H1 (cell line): ENCODE measurements around the gene PRKCZ. TPM values are rescaled to one million over a fixed set of nuclear protein-coding genes. Genes with fewer than 3 reads are reported as not detected.
A peak's percentile ranks its signal among the peaks of the same experiment; 100 is the strongest.

Source experiments
- CTCF ChIA-PET: fragments of 300-600 bp; sonication (Branson Sonifier 250); formaldehyde crosslinking; loops from one replicate; lab custom pipeline; 2021; ENCODE audit not compliant: partially characterized antibody; lab: Charles Lee
- POLR2A ChIA-PET: fragments of 300-600 bp; sonication (Branson Sonifier 250); formaldehyde crosslinking; loops from one replicate; lab custom pipeline; 2021; ENCODE audit warnings: inconsistent platforms; ENCODE audit not compliant: partially characterized antibody; lab: Charles Lee
- DNase-seq, 2 experiments: peaks; one replicate each; pipeline versions ENCODE4 v3.0.0 to v3.0.0-alpha.2; 2010 to 2022; ENCODE audit warnings: low spot score in 2 of 2, low read depth in 1 of 2, mixed read lengths in 1 of 2
- FAIRE-seq: peaks from 2 replicates; lab custom pipeline; 2011; peaks lifted over from hg19 to GRCh38; lab: Jason Lieb, UNC
- H2AFZ ChIP-seq: 2 replicates; pipeline ENCODE4 v1.8.1; 2012; ENCODE audit warnings: low read length, inconsistent platforms
- H2AK5ac ChIP-seq: 2 replicates; pipeline ENCODE4 v1.6.1; 2013; ENCODE audit warnings: low read depth, low read length
- H2BK120ac ChIP-seq: replicated peaks from 2 replicates; pipeline ENCODE3; 2013; ENCODE audit warnings: low read depth, low read length, inconsistent platforms
- H2BK12ac ChIP-seq: 2 replicates; pipeline ENCODE4 v1.6.1; 2013; ENCODE audit warnings: low read depth, low read length
- H2BK15ac ChIP-seq: 2 replicates; pipeline ENCODE4 v1.6.1; 2013; ENCODE audit warnings: low read length
- H2BK20ac ChIP-seq: 2 replicates; pipeline ENCODE4 v1.6.1; 2013; ENCODE audit warnings: low read length
- H2BK5ac ChIP-seq: 2 replicates; pipeline ENCODE4 v1.6.1; 2013; ENCODE audit warnings: low read depth, low read length
- H3K14ac ChIP-seq: 2 replicates; pipeline ENCODE4 v1.6.1; 2013; ENCODE audit warnings: inconsistent platforms; ENCODE audit not compliant: insufficient read length
- H3K18ac ChIP-seq: 2 replicates; pipeline ENCODE4 v1.6.1; 2013; ENCODE audit warnings: low read length; ENCODE audit errors: extremely low read depth
- H3K23ac ChIP-seq: 2 replicates; pipeline ENCODE4 v1.6.1; 2013; ENCODE audit warnings: inconsistent platforms; ENCODE audit not compliant: insufficient read length
- H3K23me2 ChIP-seq: 2 replicates; pipeline ENCODE4 v1.6.1; 2013; ENCODE audit warnings: low read depth, low read length
- H3K27ac ChIP-seq: 2 replicates; pipeline ENCODE4 v1.6.1; 2011; ENCODE audit warnings: low read depth, low read length, inconsistent platforms
- H3K27me3 ChIP-seq, 4 experiments: replicated peaks in 1 of 4; 1 replicate in 1 of 4; 2 replicates in 3 of 4; pipeline versions ENCODE4 v1.6.1 to v1.8.1; 2011 to 2013; ENCODE audit warnings: low read length in 3 of 4, mild to moderate bottlenecking in 3 of 4, inconsistent platforms in 2 of 4, mixed read lengths in 2 of 4, moderate library complexity in 1 of 4; ENCODE audit not compliant: control insufficient read depth in 3 of 4, insufficient read depth in 3 of 4; ENCODE audit errors: extremely low read depth in 1 of 4
- H3K36me3 ChIP-seq, 4 experiments: 2 replicates each; pipeline versions ENCODE4 v1.6.1 to v1.8.1; 2011 to 2013; ENCODE audit warnings: mild to moderate bottlenecking in 4 of 4, low read length in 3 of 4, moderate library complexity in 2 of 4, control low read depth in 1 of 4, inconsistent platforms in 1 of 4; ENCODE audit not compliant: insufficient read depth in 4 of 4, control insufficient read depth in 2 of 4
- H3K4ac ChIP-seq: replicated peaks from 2 replicates; pipeline ENCODE3; 2013; ENCODE audit warnings: low read length, low read depth, mixed read lengths, inconsistent platforms; ENCODE audit not compliant: insufficient read length
- H3K4me1 ChIP-seq, 4 experiments: replicated peaks in 1 of 4; 1 replicate in 1 of 4; 2 replicates in 3 of 4; pipeline versions ENCODE4 v1.6.1 to v1.8.1; 2011 to 2013; ENCODE audit warnings: low read length in 3 of 4, inconsistent platforms in 2 of 4, mixed read lengths in 1 of 4; ENCODE audit not compliant: insufficient read depth in 4 of 4, control insufficient read depth in 3 of 4
- H3K4me2 ChIP-seq, 2 experiments: 2 replicates each; pipeline versions ENCODE4 v1.6.1 to v1.8.1; 2011 to 2013; ENCODE audit warnings: low read depth in 2 of 2, low read length in 2 of 2, control low read depth in 1 of 2, inconsistent platforms in 1 of 2, mild to moderate bottlenecking in 1 of 2; ENCODE audit not compliant: insufficient read depth in 1 of 2
- H3K4me3 ChIP-seq, 4 experiments: fragments of 200-600, 300-600 bp in 1 of 4; sonication (generic), shearing (Covaris generic), sonication (Bioruptor Twin) in 1 of 4; 2 replicates each; pipeline versions ENCODE4 v1.5.1 to v1.8.1; 2011 to 2016; ENCODE audit warnings: low read length in 4 of 4, low read depth in 3 of 4, control low read depth in 2 of 4, inconsistent platforms in 2 of 4, mild to moderate bottlenecking in 2 of 4, mixed read lengths in 1 of 4, moderate library complexity in 1 of 4; ENCODE audit not compliant: insufficient read depth in 2 of 4; ENCODE audit errors: extremely low read depth in 1 of 4
- H3K56ac ChIP-seq: replicated peaks from 2 replicates; pipeline ENCODE3; 2013; ENCODE audit warnings: low read depth, mild to moderate bottlenecking, mixed read lengths, low read length, inconsistent platforms; ENCODE audit not compliant: insufficient read length
- H3K79me1 ChIP-seq: 2 replicates; pipeline ENCODE4 v1.6.1; 2013; ENCODE audit warnings: low read depth, low read length, control low read depth
- H3K79me2 ChIP-seq, 2 experiments: 2 replicates each; pipeline versions ENCODE4 v1.6.1 to v1.8.1; 2012 to 2013; ENCODE audit warnings: low read length in 2 of 2, mild to moderate bottlenecking in 2 of 2, inconsistent platforms in 1 of 2; ENCODE audit not compliant: insufficient read depth in 2 of 2, control insufficient read depth in 1 of 2
- H3K9ac ChIP-seq, 4 experiments: replicated peaks in 1 of 4; 1 replicate in 1 of 4; 2 replicates in 3 of 4; pipeline versions ENCODE4 v1.6.1 to v1.8.1; 2011 to 2013; ENCODE audit warnings: low read depth in 3 of 4, low read length in 3 of 4, control low read depth in 2 of 4, mild to moderate bottlenecking in 2 of 4, moderate library complexity in 2 of 4, inconsistent platforms in 1 of 4; ENCODE audit errors: extremely low read depth in 1 of 4
- H3K9me3 ChIP-seq, 2 experiments: 2 replicates each; pipeline versions ENCODE4 v1.6.1 to v1.8.1; 2012 to 2013; ENCODE audit warnings: mild to moderate bottlenecking in 2 of 2, moderate library complexity in 2 of 2, control low read depth in 1 of 2, inconsistent platforms in 1 of 2, low read depth in 1 of 2, low read length in 1 of 2, mixed read lengths in 1 of 2; ENCODE audit not compliant: insufficient read depth in 2 of 2
- H4K20me1 ChIP-seq, 2 experiments: replicated peaks in 1 of 2; 2 replicates each; pipeline versions ENCODE3 to v1.8.1; 2011 to 2013; ENCODE audit warnings: inconsistent platforms in 2 of 2, low read length in 2 of 2, mild to moderate bottlenecking in 1 of 2; ENCODE audit not compliant: insufficient read depth in 2 of 2, control insufficient read depth in 1 of 2
- H4K5ac ChIP-seq: 2 replicates; pipeline ENCODE4 v1.6.1; 2013; ENCODE audit warnings: low read length, low read depth, mixed read lengths, inconsistent platforms; ENCODE audit not compliant: insufficient read length
- H4K8ac ChIP-seq: 2 replicates; pipeline ENCODE4 v1.8.0; 2013; ENCODE audit warnings: mild to moderate bottlenecking, moderate library complexity, low read length, inconsistent platforms; ENCODE audit not compliant: insufficient read depth; ENCODE audit errors: extremely low read depth
- H4K91ac ChIP-seq: replicated peaks from 2 replicates; pipeline ENCODE3; 2013; ENCODE audit warnings: low read length, mixed read lengths, inconsistent platforms; ENCODE audit not compliant: insufficient read length
- BACH1 ChIP-seq: IDR thresholded peaks from 2 replicates; pipeline ENCODE4 v1.6.1; 2012; ENCODE audit warnings: low read length, improper control_type of control experiment
- CBX8 ChIP-seq: fragments of 300-800, 300-1000 bp; sonication (generic); IDR thresholded peaks from 2 replicates; pipeline ENCODE4 v1.7.1; 2016; ENCODE audit warnings: low read depth, low read length, borderline replicate concordance
- CHD2 ChIP-seq: IDR thresholded peaks from 2 replicates; pipeline ENCODE4 v1.6.1; 2012; ENCODE audit warnings: low read length, improper control_type of control experiment
- E2F6 ChIP-seq: IDR thresholded peaks from 2 replicates; pipeline ENCODE4 v1.6.1; 2012; ENCODE audit warnings: inconsistent platforms
- HDAC2 ChIP-seq, 2 experiments: fragments of 300-600 bp in 1 of 2; sonication (generic) in 1 of 2; IDR thresholded peaks; 2 replicates each; pipeline ENCODE4 v1.6.1; 2011 to 2012; ENCODE audit warnings: low read depth in 2 of 2, low read length in 2 of 2, mild to moderate bottlenecking in 2 of 2, moderate library complexity in 2 of 2, borderline replicate concordance in 1 of 2, inconsistent platforms in 1 of 2
- JUN ChIP-seq: IDR thresholded peaks from 2 replicates; pipeline ENCODE4 v1.6.1; 2011; ENCODE audit warnings: low read depth, mild to moderate bottlenecking, improper control_type of control experiment, low read length
- KDM4A ChIP-seq: IDR thresholded peaks from one replicate; pipeline ENCODE4 v1.7.1; 2012; ENCODE audit warnings: low read depth, mild to moderate bottlenecking, moderate library complexity, low read length, inconsistent platforms; ENCODE audit not compliant: severe bottlenecking
- MAFK ChIP-seq: IDR thresholded peaks from 2 replicates; pipeline ENCODE4 v1.6.1; 2012; ENCODE audit warnings: low read depth, mild to moderate bottlenecking, improper control_type of control experiment, low read length
- TCF12 ChIP-seq: IDR thresholded peaks from 2 replicates; pipeline ENCODE4 v1.6.1; 2011; ENCODE audit warnings: low read depth, mild to moderate bottlenecking, low read length
- TEAD4 ChIP-seq: IDR thresholded peaks from 2 replicates; pipeline ENCODE4 v1.6.1; 2012; ENCODE audit warnings: low read depth, low read length, inconsistent platforms, mixed read lengths
- WGBS, 2 experiments: shearing (Covaris generic) in 1 of 2; methylation state at CpG; one replicate each; pipeline versions ENCODE4 v1.1.6 to v1.1.7; 2013 to 2015; ENCODE audit warnings: low lambda C conversion rate in 2 of 2, mixed read lengths in 2 of 2, inconsistent platforms in 1 of 2, low coverage in 1 of 2, missing lambda C conversion rate in 1 of 2; ENCODE audit not compliant: insufficient replicate concordance in 2 of 2, insufficient coverage in 1 of 2, insufficient read length in 1 of 2; ENCODE audit errors: extremely low coverage in 1 of 2, missing lambda C conversion rate in 1 of 2; 5-methylcytosine and 5-hydroxymethylcytosine counted together
- polyA plus RNA-seq, 7 experiments: library from polyadenylated mRNA; depleted of rRNA in 3 of 7; stranded (reverse) in 5 of 7; unstranded in 2 of 7; fragments of >200 nt in 5 of 7; fragments of 200-250 nt in 2 of 7; gene quantifications; 1 replicate in 5 of 7; 2 replicates in 1 of 7; 4 replicates in 1 of 7; pipeline versions ENCODE4 v1.2.1 to v1.2.3, GENCODE V29; 2011 to 2013; ENCODE audit warnings: missing spikeins in 2 of 7, mixed read lengths in 2 of 7
- total RNA-seq: library from RNA; stranded (reverse); fragmentation: NEBNext Ultra II Directional; extraction: Animal tissue kit (Norgen Biotek cat#: 25700); gene quantifications from 2 replicates; pipeline ENCODE4 v1.2.1, GENCODE V29; 2021

The PRKCZ gene
- total and polyA plus RNA-seq, 2 of the 8 experiments (the other 6 are each of a cell fraction or from before 2014, with no cell fraction given) = 37.4 to 45.1 TPM

- Histone ChIP-seq H2BK20ac (peak overlapping the region; percentile 98; the same call in 1 of the 2 replicates), H3K27me3 (peaks cover 0 to 7% (median 0%) of the 10 kb centered on the region in 4 experiments; a peak in 3 of 7 replicates)
- 30% methylated on average over 47 of the region's 75 CpGs; no CpG with 5 or more reads in 1 of the 2 experiments for WGBS, 2 experiments
- TF ChIP-seq E2F6 (no peak), BACH1 (peak; percentile 72), MAFK (no peak), JUN (no peak), HDAC2 (IDR thresholded peaks at IDR 0.05; ENCODE audit: borderline replicate concordance in 1 of 2, low read depth in 2 of 2, low read length in 2 of 2) (peak in 1 of 2 experiments; percentile 50; a peak in 1 of 4 replicates), KDM4A (peak; percentile 71), TEAD4 (no peak), CBX8 (no peak), CHD2 (no peak), TCF12 (no peak)
Observed at GRCh38 chr1:2044510-2045319, 5.5 kb upstream of the PRKCZ start.

More at GRCh38 chr1:2044510-2045319, 5.5 kb upstream of the PRKCZ start:
- Histone ChIP-seq H4K20me1 (peaks cover 0 to 3% of the 10 kb centered on the region in 2 experiments), H3K36me3 (no peaks in the 10 kb centered on the region), H2BK15ac (peak overlapping the region; percentile 92; the same call in 1 of the 2 replicates), H3K14ac (no peak overlapping the region), H3K18ac (no peak overlapping the region; the same call in 1 of the 2 replicates), H2BK12ac (peak overlapping the region; percentile 85; the same call in 1 of the 2 replicates), H3K56ac (no peak overlapping the region), H3K79me2 (no peaks in the 10 kb centered on the region), H3K4me2 (peak overlapping the region in 1 of 2 experiments; percentile 57; a peak in 2 of 4 replicates), H3K79me1 (no peaks in the 10 kb centered on the region), H2AFZ (no peak overlapping the region; the same call in 1 of the 2 replicates), H3K4ac (no peak overlapping the region), H3K27ac (no peak overlapping the region), H4K5ac (no peak overlapping the region), H3K9ac (no peak overlapping the region), H2BK120ac (no peak overlapping the region), H4K8ac (peak overlapping the region; percentile 72), H3K4me1 (peaks cover 0 to 26% (median 19%) of the 10 kb centered on the region in 4 experiments; a peak in 6 of 7 replicates), H3K23ac (no peak overlapping the region), H3K23me2 (peaks cover 2% of the 10 kb centered on the region), H4K91ac (peak overlapping the region; percentile 65), H2AK5ac (no peak overlapping the region), H3K9me3 (no peaks in the 10 kb centered on the region), H3K4me3 (peak overlapping the region in 2 of 4 experiments; percentile 2 to 52; a peak in 3 of 8 replicates), H2BK5ac (no peak overlapping the region)
- peak in 1 of 2 experiments; percentile 92 for DNase-seq
- FAIRE-seq = no peak
- POLR2A ChIA-PET = interaction anchor here (0.9 to 1.4 kb wide), 5 partner anchors 27 to 155 kb away, joined by 3 to 4 read pairs (median 4); no protein-coding TSS in a partner anchor
- CTCF ChIA-PET = interaction anchor here (0.7 to 8.8 kb wide), 53 partner anchors 8 to 366 kb away, joined by 3 to 249 read pairs (median 5); partner anchors contain the start of genes CFAP74 and GABRD
